ENCODE measurements around the gene DHX36. TPM values are rescaled to one million over a fixed set of nuclear protein-coding genes. Genes with fewer than 3 reads are reported as not detected.

Gene DHX36
- total RNA-seq, 4 donors from 2014 or later = 28.5 to 113 (median 50.0) TPM

DNA sequence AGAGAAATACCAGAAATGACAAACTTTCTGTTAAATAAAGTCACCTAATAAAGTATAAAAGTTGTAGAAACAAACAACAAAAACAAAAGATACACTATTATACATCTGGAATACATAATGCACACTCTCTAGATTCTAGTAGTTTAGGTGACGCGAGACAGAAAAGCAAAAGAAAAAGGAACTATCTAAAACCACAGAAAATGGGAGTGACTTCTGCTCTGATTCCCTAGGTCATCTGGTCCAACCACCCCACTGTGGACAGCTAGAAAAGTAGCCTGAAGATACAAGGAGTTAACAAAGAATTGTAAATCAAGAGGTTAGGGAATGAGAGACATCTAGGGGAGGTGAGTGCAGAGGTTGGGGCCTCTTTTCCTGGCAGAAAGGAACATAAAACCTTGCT lies 39.1 kb downstream of the DHX36 start:
- H3K36me3 ChIP-seq = peaks cover 0 to 84% (median 29%) of the 10 kb centered on the region in 4 donors
- H3K27me3 ChIP-seq = no peaks in the 10 kb centered on the region
- no peak overlapping the region for H3K4me3 ChIP-seq
- H3K27ac ChIP-seq = no peak overlapping the region
- H3K9me3 ChIP-seq = no peaks in the 10 kb centered on the region
- intact Hi-C loops (cut with DNase I; ENCODE audit: low total_unique reads) (no loop called here), in situ Hi-C loops (cut with MboI; ENCODE audit: low pct_ligation_motif_present in 1 of 4, low pct_unique_long_range_greater_than_20kb in 1 of 4, low sequenced_read_pairs in 3 of 4) (no loop called here)
- TF ChIP-seq, protein P1, sequence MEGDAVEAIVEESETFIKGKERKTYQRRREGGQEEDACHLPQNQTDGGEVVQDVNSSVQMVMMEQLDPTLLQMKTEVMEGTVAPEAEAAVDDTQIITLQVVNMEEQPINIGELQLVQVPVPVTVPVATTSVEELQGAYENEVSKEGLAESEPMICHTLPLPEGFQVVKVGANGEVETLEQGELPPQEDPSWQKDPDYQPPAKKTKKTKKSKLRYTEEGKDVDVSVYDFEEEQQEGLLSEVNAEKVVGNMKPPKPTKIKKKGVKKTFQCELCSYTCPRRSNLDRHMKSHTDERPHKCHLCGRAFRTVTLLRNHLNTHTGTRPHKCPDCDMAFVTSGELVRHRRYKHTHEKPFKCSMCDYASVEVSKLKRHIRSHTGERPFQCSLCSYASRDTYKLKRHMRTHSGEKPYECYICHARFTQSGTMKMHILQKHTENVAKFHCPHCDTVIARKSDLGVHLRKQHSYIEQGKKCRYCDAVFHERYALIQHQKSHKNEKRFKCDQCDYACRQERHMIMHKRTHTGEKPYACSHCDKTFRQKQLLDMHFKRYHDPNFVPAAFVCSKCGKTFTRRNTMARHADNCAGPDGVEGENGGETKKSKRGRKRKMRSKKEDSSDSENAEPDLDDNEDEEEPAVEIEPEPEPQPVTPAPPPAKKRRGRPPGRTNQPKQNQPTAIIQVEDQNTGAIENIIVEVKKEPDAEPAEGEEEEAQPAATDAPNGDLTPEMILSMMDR (IDR thresholded peaks at IDR 0.05) = no peak
- no peak for TF ChIP-seq POLR2AphosphoS5 (IDR thresholded peaks at IDR 0.05)
- TF ChIP-seq POLR2A (IDR thresholded peaks at IDR 0.05) = no peak
- no peak for TF ChIP-seq EP300 (IDR thresholded peaks at IDR 0.05; ENCODE audit: low read depth)
- no peaks in the 10 kb centered on the region for H3K4me1 ChIP-seq
- no peak for DNase-seq
- 60 to 82% methylated on average over 1 to 2 of the region's 2 CpGs for WGBS, 2 donors (ENCODE audit: low coverage in 1 of 2)

- peaks cover 0 to 79% (median 24%) of the 10 kb centered on the region in 4 donors for H3K36me3 ChIP-seq
- 91 to 94% methylated on average over 1 of the region's 1 CpG for WGBS, 2 donors (ENCODE audit: low coverage in 1 of 2)
These were observed 44.1 kb downstream of the DHX36 start for GRCh38 chr3:154280161-154280560.

GRCh38 chr3:154275965-154276364 lies 48.3 kb downstream of the DHX36 start:
- Histone ChIP-seq H3K4me3 (no peak overlapping the region), H3K9me3 (no peaks in the 10 kb centered on the region), H3K4me1 (no peaks in the 10 kb centered on the region), H3K27ac (no peak overlapping the region), H3K27me3 (no peaks in the 10 kb centered on the region), H3K36me3 (peaks cover 0 to 61% (median 17%) of the 10 kb centered on the region in 4 donors)
- no peak for DNase-seq
- intact Hi-C loops (cut with DNase I; ENCODE audit: low total_unique reads) (no loop called here), in situ Hi-C loops (cut with MboI; ENCODE audit: low pct_ligation_motif_present in 1 of 4, low pct_unique_long_range_greater_than_20kb in 1 of 4, low sequenced_read_pairs in 3 of 4) (no loop called here)
- WGBS, 2 donors (ENCODE audit: low coverage in 1 of 2) = 79 to 90% methylated on average over 2 of the region's 2 CpGs
- TF ChIP-seq POLR2AphosphoS5 (IDR thresholded peaks at IDR 0.05) (no peak), POLR2A (IDR thresholded peaks at IDR 0.05) (no peak), EP300 (IDR thresholded peaks at IDR 0.05; ENCODE audit: low read depth) (no peak)
- TF ChIP-seq, protein P1 (IDR thresholded peaks at IDR 0.05) = no peak

More at GRCh38 chr3:154280161-154280560, 44.1 kb downstream of the DHX36 start:
- Histone ChIP-seq H3K27ac (no peak overlapping the region), H3K4me3 (no peak overlapping the region), H3K4me1 (no peaks in the 10 kb centered on the region), H3K9me3 (no peaks in the 10 kb centered on the region), H3K27me3 (no peaks in the 10 kb centered on the region)
- TF ChIP-seq, protein P1 (IDR thresholded peaks at IDR 0.05) = no peak
- TF ChIP-seq EP300 (IDR thresholded peaks at IDR 0.05; ENCODE audit: low read depth) (no peak), POLR2A (IDR thresholded peaks at IDR 0.05) (no peak), POLR2AphosphoS5 (IDR thresholded peaks at IDR 0.05) (no peak)
- intact Hi-C loops (cut with DNase I; ENCODE audit: low total_unique reads) (no loop called here), in situ Hi-C loops (cut with MboI; ENCODE audit: low pct_ligation_motif_present in 1 of 4, low pct_unique_long_range_greater_than_20kb in 1 of 4, low sequenced_read_pairs in 3 of 4) (no loop called here)
- no peak for DNase-seq

- 90 to 100% methylated on average over 2 of the region's 2 CpGs for WGBS, 2 donors (ENCODE audit: low coverage in 1 of 2)
- Histone ChIP-seq H3K27me3 (no peaks in the 10 kb centered on the region), H3K4me1 (no peaks in the 10 kb centered on the region), H3K4me3 (no peak overlapping the region), H3K36me3 (peaks cover 0 to 63% (median 16%) of the 10 kb centered on the region in 4 donors), H3K27ac (no peak overlapping the region), H3K9me3 (no peaks in the 10 kb centered on the region)
- intact Hi-C loops (cut with DNase I; ENCODE audit: low total_unique reads) (no loop called here), in situ Hi-C loops (cut with MboI; ENCODE audit: low pct_ligation_motif_present in 1 of 4, low pct_unique_long_range_greater_than_20kb in 1 of 4, low sequenced_read_pairs in 3 of 4) (no loop called here)
- TF ChIP-seq, protein P1 (IDR thresholded peaks at IDR 0.05) = no peak
- TF ChIP-seq POLR2A (IDR thresholded peaks at IDR 0.05) = no peak
- TF ChIP-seq POLR2AphosphoS5 (IDR thresholded peaks at IDR 0.05) = no peak
- TF ChIP-seq EP300 (IDR thresholded peaks at IDR 0.05; ENCODE audit: low read depth) = no peak
- DNase-seq = no peak
These were observed 49.0 kb downstream of the DHX36 start for GRCh38 chr3:154275292-154275691.
